ENCODE results near the gene SIRT2.

Gene SIRT2

GRCh38 chr19:38848299-38849146 is 50.9 kb downstream of the SIRT2 start:
- peaks cover 91% of the 10 kb centered on the region for H3K36me3 Mint-ChIP-seq (ENCODE audit: insufficient read depth)
- H3K9me3 Mint-ChIP-seq = no peaks in the 10 kb centered on the region
- H3K4me1 Mint-ChIP-seq (ENCODE audit: low read depth in 2 of 2) = peaks cover 55 to 59% of the 10 kb centered on the region in 2 donors
- H3K27me3 Mint-ChIP-seq = no peaks in the 10 kb centered on the region
- no peak for DNase-seq
- no peak for ATAC-seq (replicated peaks)
- peak overlapping the region; percentile 99 to 100 for H3K27ac Mint-ChIP-seq
- H3K4me3 Mint-ChIP-seq = peak overlapping the region; percentile 97 to 98

DNA sequence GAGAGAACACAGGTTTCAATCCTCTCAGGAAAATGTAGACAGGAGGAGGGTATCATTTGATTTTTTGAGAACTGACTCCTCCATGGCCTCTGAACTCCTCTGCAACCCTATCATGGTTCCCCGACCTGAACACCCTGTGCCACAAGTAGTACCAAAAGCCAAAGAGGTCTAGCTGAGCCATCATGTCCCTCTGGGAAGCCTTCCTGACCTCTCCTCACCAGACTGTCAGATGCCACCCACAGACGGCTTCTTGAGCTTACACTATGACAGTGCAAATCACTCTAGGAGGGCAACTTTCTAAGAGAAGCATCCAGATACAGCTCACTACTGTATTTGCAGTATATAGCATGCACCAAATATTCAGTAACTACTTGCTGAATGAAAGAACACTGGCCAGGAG is 53.3 kb downstream of the SIRT2 start:
- Mint-ChIP-seq H3K4me1 (ENCODE audit: low read depth in 2 of 2) (peaks cover 60 to 66% of the 10 kb centered on the region in 2 donors), H3K27ac (peak overlapping the region in 1 of 2 donors; percentile 100), H3K27me3 (no peaks in the 10 kb centered on the region), H3K36me3 (ENCODE audit: insufficient read depth) (peaks cover 99% of the 10 kb centered on the region), H3K9me3 (no peaks in the 10 kb centered on the region), H3K4me3 (peak overlapping the region; percentile 21 to 38)
- no peak for ATAC-seq (replicated peaks)
- no peak for DNase-seq

- DNase-seq (no peak), ATAC-seq (replicated peaks) (no peak)
- H3K36me3 Mint-ChIP-seq (ENCODE audit: insufficient read depth) = peaks cover 100% of the 10 kb centered on the region
- H3K9me3 Mint-ChIP-seq = no peaks in the 10 kb centered on the region
- H3K27me3 Mint-ChIP-seq = no peaks in the 10 kb centered on the region
- peak overlapping the region in 1 of 2 donors; percentile 38 for H3K4me3 Mint-ChIP-seq
- H3K27ac Mint-ChIP-seq = peak overlapping the region; percentile 90 to 100
- peaks cover 59 to 67% of the 10 kb centered on the region in 2 donors for H3K4me1 Mint-ChIP-seq (ENCODE audit: low read depth in 2 of 2)
Measured at GRCh38 chr19:38845374-38846024, 53.9 kb downstream of the SIRT2 start.

DNA sequence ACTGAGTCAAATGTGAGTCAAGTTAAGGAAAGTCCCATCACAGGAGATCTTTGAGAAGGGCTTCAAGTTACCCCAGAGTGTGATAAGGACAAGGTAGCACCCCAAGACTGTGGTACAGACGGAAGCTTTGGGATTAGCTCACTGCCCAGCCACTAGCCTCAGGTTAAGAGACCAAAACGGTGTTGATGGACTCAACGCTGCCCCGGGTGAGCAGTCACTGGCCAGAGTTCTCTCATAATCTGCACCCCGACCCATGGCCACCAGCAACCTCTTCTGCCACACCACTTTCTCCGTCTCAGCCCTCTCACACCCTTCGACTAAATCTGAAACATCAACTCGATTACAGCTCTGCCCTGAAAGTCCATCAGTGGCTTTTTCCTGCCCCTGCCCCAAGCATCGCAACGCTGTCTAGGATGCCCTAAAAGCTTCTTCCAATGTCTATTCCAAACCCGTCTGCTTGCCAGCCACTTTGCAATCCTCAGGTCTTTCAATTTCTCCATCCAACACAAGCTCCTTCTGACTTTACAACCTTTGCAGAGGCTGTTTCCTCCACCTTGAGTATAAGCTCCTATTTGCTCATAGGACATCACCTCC is 55.2 kb downstream of the SIRT2 start:
- no peak for ATAC-seq (replicated peaks)
- H3K27me3 Mint-ChIP-seq = no peaks in the 10 kb centered on the region
- peak overlapping the region; percentile 47 to 77 for H3K4me3 Mint-ChIP-seq
- DNase-seq = no peak
- H3K9me3 Mint-ChIP-seq = no peaks in the 10 kb centered on the region
- peaks cover 100% of the 10 kb centered on the region for H3K36me3 Mint-ChIP-seq (ENCODE audit: insufficient read depth)
- H3K27ac Mint-ChIP-seq = peak overlapping the region; percentile 90 to 100
- peaks cover 61 to 68% of the 10 kb centered on the region in 2 donors for H3K4me1 Mint-ChIP-seq (ENCODE audit: low read depth in 2 of 2)

DNA sequence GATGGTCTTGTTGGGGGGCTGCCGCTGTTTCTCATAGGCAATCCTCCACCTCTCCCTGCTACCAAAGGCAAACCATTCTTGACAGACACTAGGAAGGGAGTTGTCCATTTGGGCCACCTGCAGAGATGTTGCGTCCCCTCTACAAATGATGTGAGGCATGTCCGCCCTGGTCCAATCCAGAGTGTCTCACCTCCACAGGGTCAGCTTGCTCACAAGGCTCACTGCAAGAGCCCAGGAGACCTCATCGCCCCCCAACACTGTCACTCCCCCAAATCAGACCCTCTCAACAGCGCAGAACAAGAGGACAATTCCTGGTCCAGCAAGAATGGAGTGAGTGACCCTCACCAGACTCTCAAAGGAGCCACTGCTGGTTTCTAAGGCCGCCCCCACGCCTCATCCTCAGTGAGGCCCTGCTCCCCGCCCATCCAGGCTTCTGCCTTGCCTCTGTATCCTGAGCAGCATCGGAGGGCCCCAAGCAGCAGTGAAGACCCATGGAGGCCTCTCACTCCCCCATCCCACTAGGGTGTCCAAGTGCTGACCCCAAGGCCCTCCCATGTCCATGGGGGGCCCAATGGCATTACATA is 56.2 kb downstream of the SIRT2 start:
- peaks cover 58 to 59% of the 10 kb centered on the region in 2 donors for H3K4me1 Mint-ChIP-seq (ENCODE audit: low read depth in 2 of 2)
- H3K27me3 Mint-ChIP-seq = no peaks in the 10 kb centered on the region
- peaks cover 100% of the 10 kb centered on the region for H3K36me3 Mint-ChIP-seq (ENCODE audit: insufficient read depth)
- ATAC-seq (replicated peaks) (no peak), DNase-seq (no peak)
- H3K9me3 Mint-ChIP-seq = no peaks in the 10 kb centered on the region
- H3K4me3 Mint-ChIP-seq = peak overlapping the region; percentile 47 to 77
- H3K27ac Mint-ChIP-seq = peak overlapping the region; percentile 90 to 100

GRCh38 chr19:38842439-38843174 is 56.8 kb downstream of the SIRT2 start:
- Mint-ChIP-seq H3K9me3 (no peaks in the 10 kb centered on the region), H3K4me1 (ENCODE audit: low read depth in 2 of 2) (peaks cover 52% of the 10 kb centered on the region in 2 donors), H3K27ac (peak overlapping the region; percentile 90 to 100), H3K4me3 (peak overlapping the region; percentile 47 to 77), H3K27me3 (no peaks in the 10 kb centered on the region), H3K36me3 (ENCODE audit: insufficient read depth) (peaks cover 100% of the 10 kb centered on the region)
- DNase-seq (peak; percentile 51 to 57 (median 56)), ATAC-seq (replicated peaks) (peak; percentile 86)

- Mint-ChIP-seq H3K27ac (peak overlapping the region; percentile 87 to 100), H3K9me3 (no peaks in the 10 kb centered on the region), H3K4me1 (ENCODE audit: low read depth in 2 of 2) (peaks cover 52 to 53% of the 10 kb centered on the region in 2 donors), H3K36me3 (ENCODE audit: insufficient read depth) (peaks cover 100% of the 10 kb centered on the region), H3K4me3 (peak overlapping the region; percentile 47 to 77), H3K27me3 (no peaks in the 10 kb centered on the region)
- DNase-seq (peak in 2 of 3 experiments; percentile 35 to 36), ATAC-seq (replicated peaks) (peak; percentile 58)
Measured at GRCh38 chr19:38841787-38842438, 57.5 kb downstream of the SIRT2 start.

GRCh38 chr19:38841180-38841766 is 58.1 kb downstream of the SIRT2 start:
- Mint-ChIP-seq H3K4me1 (ENCODE audit: low read depth in 2 of 2) (peaks cover 50 to 51% of the 10 kb centered on the region in 2 donors), H3K4me3 (peak overlapping the region; percentile 47 to 77), H3K27ac (peak overlapping the region; percentile 87 to 100), H3K9me3 (no peaks in the 10 kb centered on the region), H3K36me3 (ENCODE audit: insufficient read depth) (peaks cover 100% of the 10 kb centered on the region), H3K27me3 (no peaks in the 10 kb centered on the region)
- ATAC-seq (replicated peaks) (no peak), DNase-seq (no peak)

GRCh38 chr19:38840583-38840968 is 58.8 kb downstream of the SIRT2 start:
- Mint-ChIP-seq H3K27me3 (no peaks in the 10 kb centered on the region), H3K4me3 (peak overlapping the region; percentile 5 to 47)

DNA sequence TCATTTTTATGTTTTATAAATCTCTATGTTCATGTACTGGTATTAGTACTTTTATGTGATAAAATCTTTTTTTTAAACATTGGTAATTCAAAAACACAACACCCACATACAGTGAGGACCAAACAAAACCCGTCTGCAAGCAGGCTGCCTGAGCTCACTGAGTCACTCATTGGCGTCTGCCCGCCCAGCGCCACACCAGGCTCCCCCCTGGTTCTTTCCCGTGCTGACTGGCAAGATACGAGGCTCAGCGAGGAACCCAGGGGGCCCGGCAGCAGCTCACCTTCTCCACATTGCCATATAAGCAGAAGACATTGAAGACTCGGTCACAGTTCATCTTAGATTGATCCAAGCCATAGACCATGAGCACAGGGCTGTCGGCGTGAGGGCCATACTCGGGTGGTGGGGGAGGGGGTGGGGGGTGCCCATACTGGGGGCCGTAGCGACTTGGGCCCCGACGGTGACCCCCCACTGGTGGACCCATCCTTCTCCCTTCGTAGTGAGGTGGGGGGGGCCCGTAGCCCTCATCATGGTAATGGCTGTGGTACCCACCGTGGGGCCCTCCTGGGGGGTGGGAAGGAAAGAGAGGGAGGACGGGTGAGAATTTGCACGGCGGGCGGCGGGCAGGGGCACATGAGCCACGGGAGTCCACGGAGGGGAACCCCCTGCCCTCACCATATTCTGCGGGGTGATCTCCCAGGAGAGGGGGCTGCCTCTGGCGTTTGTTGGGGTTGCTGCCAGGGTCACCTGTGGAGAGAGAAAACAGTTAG is 59.4 kb downstream of the SIRT2 start:
- H3K9me3 Mint-ChIP-seq = no peaks in the 10 kb centered on the region
- no peak for ATAC-seq (replicated peaks)
- no peaks in the 10 kb centered on the region for H3K27me3 Mint-ChIP-seq
- peak overlapping the region in 1 of 2 donors; percentile 100 for H3K27ac Mint-ChIP-seq
- peaks cover 100% of the 10 kb centered on the region for H3K36me3 Mint-ChIP-seq (ENCODE audit: insufficient read depth)
- DNase-seq = no peak
- H3K4me1 Mint-ChIP-seq (ENCODE audit: low read depth in 2 of 2) = peaks cover 39 to 45% of the 10 kb centered on the region in 2 donors
- H3K4me3 Mint-ChIP-seq = peak overlapping the region in 1 of 2 donors; percentile 43

More at GRCh38 chr19:38840583-38840968, 58.8 kb downstream of the SIRT2 start:
- ATAC-seq (replicated peaks) = no peak
- no peak for DNase-seq
- H3K9me3 Mint-ChIP-seq = no peaks in the 10 kb centered on the region
- peak overlapping the region in 1 of 2 donors; percentile 100 for H3K27ac Mint-ChIP-seq
- peaks cover 100% of the 10 kb centered on the region for H3K36me3 Mint-ChIP-seq (ENCODE audit: insufficient read depth)
- peaks cover 43 to 49% of the 10 kb centered on the region in 2 donors for H3K4me1 Mint-ChIP-seq (ENCODE audit: low read depth in 2 of 2)

- Mint-ChIP-seq H3K27ac (peak overlapping the region; percentile 54 to 100), H3K4me3 (no peak overlapping the region), H3K9me3 (no peaks in the 10 kb centered on the region), H3K4me1 (ENCODE audit: low read depth in 2 of 2) (peaks cover 34 to 40% of the 10 kb centered on the region in 2 donors), H3K27me3 (no peaks in the 10 kb centered on the region), H3K36me3 (ENCODE audit: insufficient read depth) (peaks cover 96% of the 10 kb centered on the region)
- no peak for ATAC-seq (replicated peaks)
- no peak for DNase-seq
Measured at GRCh38 chr19:38838986-38839761, 60.2 kb downstream of the SIRT2 start.

Data from effector memory CD8-positive, alpha-beta T cell (primary cell).